Measurements from ENCODE around the gene GRAP2.
A peak's percentile ranks its signal among the peaks of the same experiment; 100 is the strongest.
"Not testable (repeated sequence)": the region's sequence is repeated elsewhere in the genome, so short reads cannot be mapped to it uniquely, and the experiment has no call there.

Gene GRAP2

DNA sequence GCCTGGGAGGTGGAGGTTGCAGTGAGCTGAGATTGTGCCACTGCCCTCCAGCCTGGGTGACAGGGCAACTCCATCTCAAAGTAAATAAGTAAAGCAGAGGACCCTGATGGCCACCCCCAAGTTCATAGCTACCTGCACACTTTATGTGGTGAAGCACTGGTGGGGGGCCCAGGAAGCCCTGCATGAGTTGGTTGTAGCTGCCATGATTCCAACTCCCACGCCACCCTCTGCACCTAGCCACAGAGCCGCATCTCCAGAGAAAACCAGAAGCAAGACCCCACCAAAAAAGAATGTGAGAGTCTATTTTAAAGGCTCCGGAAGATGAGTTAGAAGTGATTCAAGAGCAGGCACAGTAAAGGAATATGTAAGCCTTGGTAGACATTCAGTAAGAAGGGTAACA is 38.9 kb downstream of the GRAP2 start:
- DNase-seq: no peak
- in situ Hi-C loops (cut with MboI; ENCODE audit: low pct_unique_long_range_greater_than_20kb, low sequenced_read_pairs): no loop called here

DNA sequence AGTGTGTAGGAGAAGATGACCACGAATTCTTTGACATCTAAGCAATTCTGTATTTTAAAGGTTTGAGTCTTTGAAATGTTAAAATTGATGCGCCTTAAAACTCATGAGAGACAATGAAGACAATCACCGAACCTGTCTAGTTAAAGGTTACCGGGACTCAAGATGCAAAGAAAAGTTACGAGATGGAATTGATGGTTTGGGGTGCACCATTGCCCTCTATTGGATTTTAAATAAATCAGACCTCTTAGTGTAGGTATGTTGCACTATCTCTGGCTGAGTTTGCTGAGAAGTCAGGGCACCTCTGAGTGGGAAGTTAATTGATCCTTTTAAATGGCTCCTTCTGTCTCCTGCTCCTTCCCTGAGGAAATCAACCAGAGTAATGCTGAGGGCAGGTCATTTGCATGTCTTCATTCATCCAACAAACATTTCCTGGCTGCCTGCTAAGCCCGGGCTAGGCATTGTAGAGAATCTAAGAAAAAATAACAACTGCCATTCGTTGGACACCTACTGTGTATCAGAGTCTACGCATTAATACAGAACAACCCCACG is 39.9 kb downstream of the GRAP2 start:
- no peak for DNase-seq
- in situ Hi-C loops (cut with MboI; ENCODE audit: low pct_unique_long_range_greater_than_20kb, low sequenced_read_pairs): no loop called here

DNA sequence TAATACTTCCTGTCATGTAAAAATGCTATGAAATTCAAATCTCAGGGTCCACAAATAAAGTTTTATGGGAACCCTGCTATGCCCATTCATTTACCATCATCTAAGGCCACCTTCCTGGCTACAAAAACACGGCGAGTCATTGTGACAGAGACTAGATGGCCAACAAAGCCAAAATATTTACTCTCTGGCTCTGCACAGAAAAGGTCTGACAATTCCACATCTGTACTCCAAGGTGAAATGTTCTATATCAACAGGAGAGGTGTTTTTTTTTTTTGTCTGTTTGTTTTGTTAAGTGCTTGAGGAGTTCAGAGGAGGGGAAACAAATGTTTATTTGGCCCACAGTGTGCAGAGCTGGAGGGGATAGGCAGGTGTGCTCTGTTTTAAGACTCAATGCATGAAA is 40.7 kb downstream of the GRAP2 start:
- DNase-seq: no peak
- in situ Hi-C loops (cut with MboI; ENCODE audit: low pct_unique_long_range_greater_than_20kb, low sequenced_read_pairs): no loop called here

DNA sequence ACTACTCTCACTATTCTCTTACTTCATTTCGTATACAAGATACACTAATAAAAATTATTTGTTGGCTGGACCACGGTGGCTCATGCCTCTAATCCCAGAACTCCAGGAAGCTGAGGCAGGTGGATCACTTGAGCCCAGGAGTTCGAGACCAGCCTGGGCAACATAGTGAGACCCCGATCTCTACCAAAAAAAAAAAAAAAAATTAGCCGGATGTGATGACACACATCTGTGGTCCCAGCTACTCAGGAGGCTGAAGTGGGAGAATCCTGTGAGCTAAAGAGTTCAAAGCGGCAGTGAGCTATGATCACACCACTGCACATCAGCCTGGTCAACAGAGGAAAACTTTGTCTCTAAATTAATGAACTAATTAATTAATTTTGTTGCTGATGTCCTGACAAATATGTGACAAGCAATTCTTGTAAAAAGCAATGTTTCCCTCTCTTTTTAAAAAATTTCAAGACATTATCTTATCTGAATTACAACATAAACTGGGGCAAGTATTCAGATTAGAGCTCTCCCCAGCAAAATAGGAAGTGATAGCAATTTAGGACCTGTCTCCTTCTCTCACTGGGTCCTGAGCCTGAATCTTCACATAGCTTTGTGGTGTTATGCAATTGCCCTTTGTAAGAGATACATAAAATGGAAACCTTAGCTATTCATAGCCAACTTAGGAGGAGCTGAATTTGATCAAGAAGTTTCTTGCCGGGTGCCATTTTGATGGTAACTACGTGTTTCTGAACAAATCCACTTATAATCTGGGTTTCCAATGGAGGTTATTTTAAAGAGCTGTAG is 41.8 kb downstream of the GRAP2 start:
- DNase-seq: no peak
- in situ Hi-C loops (cut with MboI; ENCODE audit: low pct_unique_long_range_greater_than_20kb, low sequenced_read_pairs): no loop called here

DNA sequence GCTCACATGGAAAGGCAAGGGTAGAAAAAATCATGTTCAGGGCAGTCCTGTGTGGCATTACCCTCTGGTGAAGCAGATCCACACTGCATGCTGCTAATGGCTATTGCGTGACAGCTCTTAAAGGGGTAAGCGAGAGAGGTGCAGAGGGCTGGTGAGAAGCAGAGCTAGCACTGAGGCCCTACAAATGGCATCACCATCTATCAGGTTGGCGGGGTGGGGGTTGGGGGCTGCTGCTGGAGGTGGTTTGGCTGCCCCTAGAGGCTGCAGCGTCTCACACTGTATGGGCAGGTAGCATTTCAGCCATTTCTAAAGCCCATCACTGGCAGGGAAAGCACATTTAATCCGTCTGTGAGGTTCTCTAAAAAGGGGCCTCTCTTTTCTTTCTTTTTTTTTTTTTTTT is 42.5 kb downstream of the GRAP2 start:
- no peak for DNase-seq
- in situ Hi-C loops (cut with MboI; ENCODE audit: low pct_unique_long_range_greater_than_20kb, low sequenced_read_pairs): no loop called here

DNA sequence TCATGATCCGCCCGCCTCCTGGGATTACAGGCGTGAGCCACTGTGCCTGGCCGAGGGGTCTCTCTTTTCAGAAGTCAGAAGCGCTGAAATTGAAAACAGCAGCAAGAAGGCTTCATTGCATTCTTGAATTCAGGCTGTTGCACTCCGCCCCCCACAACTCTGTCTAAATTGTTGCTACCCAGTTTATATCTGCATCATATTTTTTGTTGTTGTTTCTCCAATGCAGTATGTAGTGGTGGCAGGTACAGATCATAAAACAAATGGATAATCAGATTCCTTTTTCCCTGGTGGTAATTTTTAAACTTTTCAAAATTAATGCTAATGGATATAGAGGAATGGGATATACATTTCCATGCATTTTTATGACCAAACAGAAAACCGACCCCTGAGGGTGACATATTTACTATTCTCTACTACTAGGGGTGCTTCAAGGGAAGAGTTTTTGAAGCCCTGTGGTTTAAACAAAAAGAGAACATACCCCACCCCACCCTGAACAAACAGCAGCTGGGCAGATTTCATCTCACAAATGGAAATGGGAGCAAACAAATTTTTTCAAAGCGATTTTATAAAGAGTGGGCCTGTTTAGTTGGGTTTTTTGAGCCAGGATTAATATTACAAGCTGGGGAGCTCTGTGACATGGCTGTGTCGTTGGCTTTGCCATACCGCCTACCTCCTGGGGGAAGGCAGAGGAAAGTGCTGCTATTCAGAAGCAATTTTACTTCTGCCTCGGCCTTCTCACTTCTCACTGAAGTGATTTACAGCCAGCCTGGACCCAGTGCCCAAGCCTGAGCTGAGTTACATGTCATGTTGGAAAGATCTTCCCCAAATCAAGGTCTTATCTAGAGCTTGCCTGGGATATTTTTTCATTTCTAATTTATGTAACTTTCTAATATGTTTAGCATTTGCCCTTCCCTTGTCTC is 43.3 kb downstream of the GRAP2 start:
- no peak for DNase-seq
- in situ Hi-C loops (cut with MboI; ENCODE audit: low pct_unique_long_range_greater_than_20kb, low sequenced_read_pairs): no loop called here

DNA sequence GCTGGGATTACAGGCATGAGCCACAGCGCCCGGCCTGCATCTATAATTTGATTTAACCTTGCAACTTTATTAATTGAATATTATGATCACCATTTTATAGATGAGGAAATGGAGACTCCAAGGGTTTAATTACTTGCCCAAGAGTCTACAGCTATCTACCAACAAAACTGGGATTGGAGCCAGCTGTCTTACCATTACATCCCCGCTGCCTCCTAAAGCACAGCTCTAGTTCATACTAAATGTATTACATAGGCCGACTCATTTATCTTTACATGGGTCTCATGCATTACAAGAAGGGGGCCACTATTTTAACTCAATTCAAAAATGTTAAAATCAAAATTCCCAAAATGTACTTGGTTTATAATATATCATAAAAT is 45.2 kb downstream of the GRAP2 start:
- DNase-seq: no peak
- in situ Hi-C loops (cut with MboI; ENCODE audit: low pct_unique_long_range_greater_than_20kb, low sequenced_read_pairs): no loop called here

DNA sequence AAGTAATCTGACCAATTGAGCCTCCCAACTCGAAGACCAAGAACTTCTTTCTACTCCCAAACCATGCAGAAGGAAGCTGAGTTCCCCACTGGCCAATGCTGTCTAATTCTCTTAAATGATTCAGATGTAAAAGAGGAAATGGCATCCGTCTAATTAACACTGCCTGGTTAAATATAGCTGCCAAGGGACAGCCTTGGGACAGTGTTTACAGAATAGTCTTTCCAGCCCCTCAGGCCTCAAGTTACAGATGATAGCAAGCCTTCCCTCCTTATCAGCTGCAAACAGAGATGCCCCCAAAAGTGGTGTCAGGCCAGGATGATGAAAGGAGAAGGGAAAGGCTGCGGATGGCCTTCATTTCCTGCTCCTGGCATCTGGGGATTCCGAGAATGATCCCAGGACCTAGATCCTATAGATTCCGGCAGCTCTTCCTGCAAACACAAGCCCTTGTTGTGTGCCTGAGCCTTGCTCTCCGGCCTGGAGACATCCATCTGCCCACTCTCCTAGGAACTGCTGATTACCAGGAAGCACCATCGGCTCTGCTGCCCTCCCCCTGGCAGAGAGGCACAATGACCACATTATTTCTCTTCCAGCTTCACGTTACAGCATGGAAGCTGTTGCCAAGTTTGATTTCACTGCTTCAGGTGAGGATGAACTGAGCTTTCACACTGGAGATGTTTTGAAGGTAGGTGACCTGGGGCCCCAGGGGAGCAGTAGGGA is 45.8 kb downstream of the GRAP2 start:
- peak; percentile 31 for DNase-seq
- in situ Hi-C loops (cut with MboI; ENCODE audit: low pct_unique_long_range_greater_than_20kb, low sequenced_read_pairs): no loop called here

DNA sequence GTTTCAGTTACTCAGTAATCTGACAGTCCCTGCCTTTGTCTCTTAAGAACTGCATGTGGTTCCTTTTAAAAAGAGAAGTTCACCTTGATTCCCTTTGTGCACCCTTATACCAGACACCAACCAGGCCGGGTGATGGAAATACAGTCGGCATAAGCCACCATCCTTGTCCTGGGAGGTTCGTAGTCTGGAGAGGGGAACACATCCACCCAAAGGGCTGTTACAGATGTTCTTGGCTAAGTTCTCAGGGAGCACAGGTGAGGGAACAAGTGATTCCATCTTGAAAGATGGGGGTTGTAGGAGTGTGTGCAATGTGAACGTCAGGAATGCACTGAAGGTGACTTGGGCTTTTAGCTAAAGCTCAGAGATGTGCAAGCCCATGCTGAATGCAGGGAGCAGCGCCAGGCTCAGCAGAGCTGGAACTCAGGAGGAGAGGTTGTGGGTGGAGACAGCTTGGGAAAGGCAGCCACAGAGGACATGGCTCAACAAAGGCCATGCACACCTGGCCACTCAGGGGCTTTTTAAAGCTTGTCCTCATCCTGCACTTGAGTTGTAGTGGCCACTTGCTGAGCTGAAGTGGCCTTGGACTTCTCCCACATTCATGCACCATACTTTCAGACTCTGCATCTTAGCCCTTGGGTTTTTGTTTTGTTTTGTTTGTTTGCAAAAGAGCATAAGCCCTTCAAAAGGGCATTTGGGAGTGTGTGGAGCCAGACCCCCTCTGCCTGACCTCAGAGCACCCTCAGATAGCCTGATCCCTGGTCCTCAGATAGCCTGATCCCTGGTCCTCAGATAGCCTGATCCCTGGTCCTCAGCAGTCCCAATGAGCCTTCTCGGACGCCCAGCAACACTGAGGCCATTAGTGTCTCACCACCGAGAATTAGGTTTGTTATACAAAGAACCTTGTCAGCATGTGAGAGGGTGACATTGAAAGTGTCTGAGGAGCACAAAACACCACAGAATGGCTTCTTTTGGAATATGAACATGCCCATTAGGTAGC is 46.6 kb downstream of the GRAP2 start:
- in situ Hi-C loops (cut with MboI; ENCODE audit: low pct_unique_long_range_greater_than_20kb, low sequenced_read_pairs): no loop called here
- no peak for DNase-seq

DNA sequence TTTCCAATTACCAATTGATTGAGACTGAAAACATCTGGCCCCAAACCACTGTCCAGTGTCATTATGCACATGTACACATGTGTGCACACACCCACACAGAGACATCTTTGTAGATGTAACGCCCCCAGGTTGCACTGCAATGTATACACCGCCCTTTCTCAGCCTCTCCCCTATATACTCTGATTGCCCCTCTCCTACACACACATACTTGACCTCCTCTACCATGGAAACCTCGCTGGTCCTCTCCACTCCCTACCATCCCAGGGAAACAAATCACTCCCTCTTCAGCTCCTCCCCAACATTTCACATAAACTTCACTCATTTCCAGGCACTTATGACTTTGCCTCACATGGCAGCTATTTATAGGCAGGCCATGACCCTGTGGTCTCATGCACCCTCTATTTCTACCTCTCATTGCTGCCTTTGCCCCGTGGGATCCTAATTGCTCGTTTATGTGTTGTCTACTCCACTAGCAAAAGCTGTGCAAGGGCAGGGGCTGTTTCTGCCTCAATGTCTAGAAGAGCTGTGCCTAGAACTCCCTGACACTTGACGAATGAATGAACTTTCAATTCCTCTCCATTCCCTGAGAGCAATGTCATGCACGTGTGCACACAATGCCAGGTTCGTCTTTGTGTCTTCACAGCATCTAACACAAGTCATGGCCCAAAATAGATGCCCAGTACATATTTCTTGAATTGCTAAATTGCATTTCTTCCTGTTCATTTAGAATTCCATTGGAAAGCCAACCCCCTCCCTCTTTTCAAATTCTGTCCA is 49.3 kb downstream of the GRAP2 start:
- in situ Hi-C loops (cut with MboI; ENCODE audit: low pct_unique_long_range_greater_than_20kb, low sequenced_read_pairs): no loop called here
- no peak for DNase-seq

DNA sequence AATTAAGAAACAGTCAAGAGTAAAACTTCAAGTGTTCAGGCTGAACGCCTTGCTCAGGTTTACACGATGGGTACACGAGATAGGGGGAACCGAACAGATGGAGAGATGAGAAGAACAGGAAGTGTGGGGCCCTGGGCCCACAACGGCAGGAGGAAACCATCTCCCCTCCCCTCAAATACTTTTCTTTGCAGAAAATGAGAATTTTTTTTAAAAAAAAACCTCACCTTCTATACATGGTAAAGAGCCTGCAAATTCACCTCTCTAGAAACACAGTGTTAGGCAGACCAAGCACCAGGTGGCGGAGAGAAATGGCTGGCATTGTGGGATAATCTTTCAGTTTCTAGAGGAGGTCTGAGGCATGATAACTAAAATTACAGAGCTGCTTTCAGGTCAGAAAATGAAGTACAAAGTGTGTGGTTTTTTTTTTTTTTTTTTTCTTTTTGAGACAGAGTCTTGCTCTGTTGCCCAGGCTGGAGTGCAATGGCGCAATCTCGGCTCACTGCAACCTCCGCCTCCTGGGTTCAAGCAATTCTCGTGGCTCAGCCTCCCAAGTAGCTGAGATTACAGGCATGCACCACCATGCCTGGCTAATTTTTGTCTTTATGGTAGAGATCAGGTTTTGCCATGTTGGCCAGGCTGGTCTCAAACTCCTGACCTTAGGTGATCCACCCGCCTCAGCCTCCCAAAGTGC is 50.9 kb downstream of the GRAP2 start:
- DNase-seq; in situ Hi-C loops (cut with MboI; ENCODE audit: low pct_unique_long_range_greater_than_20kb, low sequenced_read_pairs): not testable (repeated sequence)

DNA sequence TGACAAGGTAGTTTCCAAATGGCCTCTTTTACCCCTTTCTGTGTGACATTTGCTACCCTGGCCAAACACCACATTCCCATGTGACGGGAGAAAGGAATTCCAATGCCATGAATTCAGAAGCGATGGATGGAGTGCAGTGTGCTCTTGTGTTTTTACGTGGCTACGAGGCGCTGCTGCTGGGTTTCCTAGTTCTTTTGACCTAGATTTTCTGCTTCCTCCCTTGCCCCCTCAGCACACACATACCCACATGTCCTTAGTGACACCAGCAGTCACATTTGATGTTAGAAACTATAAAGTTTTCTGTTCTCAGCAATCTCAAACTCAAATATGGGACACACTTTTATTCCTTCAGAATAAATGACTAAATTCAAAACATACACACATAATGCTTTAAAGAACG is 51.5 kb downstream of the GRAP2 start:
- no peak for DNase-seq
- in situ Hi-C loops (cut with MboI; ENCODE audit: low pct_unique_long_range_greater_than_20kb, low sequenced_read_pairs): no loop called here

DNA sequence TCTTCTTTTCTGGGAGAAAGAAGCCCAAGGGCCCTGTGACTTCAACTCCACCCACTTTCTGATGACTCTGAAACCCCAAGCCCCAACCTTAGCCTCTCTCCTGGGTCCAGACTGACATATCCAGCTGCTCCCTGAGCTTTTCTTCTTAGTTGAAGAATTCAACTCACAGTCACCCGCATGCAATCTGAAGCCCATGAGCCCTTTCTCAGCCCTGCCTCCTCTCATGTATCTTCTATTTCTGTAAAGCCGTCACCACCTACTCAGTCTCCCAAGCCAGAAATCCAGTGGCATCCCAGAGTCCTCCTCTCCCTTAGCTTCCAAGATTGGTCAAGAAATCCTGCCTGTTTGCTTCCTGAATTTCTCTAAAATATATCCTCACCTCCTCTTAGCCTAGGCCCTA is 52.2 kb downstream of the GRAP2 start:
- DNase-seq: no peak
- in situ Hi-C loops (cut with MboI; ENCODE audit: low pct_unique_long_range_greater_than_20kb, low sequenced_read_pairs): no loop called here

DNA sequence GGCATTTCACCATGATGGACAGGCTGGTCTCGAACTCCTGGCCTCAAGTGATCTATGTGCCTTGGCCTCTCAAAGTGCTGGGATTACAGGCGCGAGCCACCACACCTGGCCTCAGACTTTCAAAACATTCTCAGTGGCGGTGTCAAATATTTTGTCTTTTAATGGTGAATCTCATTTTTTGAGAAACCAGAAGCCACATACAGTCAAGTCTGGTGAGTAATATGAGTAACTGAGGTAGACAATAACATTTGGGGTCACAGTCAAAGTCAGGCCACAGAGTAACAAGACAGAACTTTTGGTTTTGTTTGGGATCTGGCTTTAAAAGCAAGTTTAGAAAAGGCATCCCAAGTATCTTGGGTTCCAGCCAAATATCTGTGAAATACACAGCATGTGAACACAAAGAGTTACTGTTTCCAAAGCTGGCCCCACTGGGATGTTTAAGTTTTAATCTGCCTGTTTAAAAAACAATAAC is 53.7 kb downstream of the GRAP2 start:
- in situ Hi-C loops (cut with MboI; ENCODE audit: low pct_unique_long_range_greater_than_20kb, low sequenced_read_pairs): no loop called here
- DNase-seq: no peak

DNA sequence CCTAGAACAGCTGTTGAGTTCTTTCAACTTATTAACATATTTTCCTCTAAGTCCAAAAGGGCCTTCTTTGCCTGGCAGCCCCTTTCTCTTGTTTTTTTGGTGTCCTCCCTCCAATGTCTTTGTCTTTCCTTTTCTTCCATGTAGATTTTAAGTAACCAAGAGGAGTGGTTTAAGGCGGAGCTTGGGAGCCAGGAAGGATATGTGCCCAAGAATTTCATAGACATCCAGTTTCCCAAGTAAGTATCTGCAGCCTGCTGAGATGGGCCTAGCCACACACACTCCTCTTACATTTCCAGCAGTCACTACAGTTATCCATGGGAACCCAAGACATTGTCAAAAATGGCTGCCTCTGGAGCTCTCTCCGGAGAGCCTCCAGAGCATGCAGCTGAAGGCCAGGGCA is 54.8 kb downstream of the GRAP2 start:
- in situ Hi-C loops (cut with MboI; ENCODE audit: low pct_unique_long_range_greater_than_20kb, low sequenced_read_pairs): no loop called here
- no peak for DNase-seq

DNA sequence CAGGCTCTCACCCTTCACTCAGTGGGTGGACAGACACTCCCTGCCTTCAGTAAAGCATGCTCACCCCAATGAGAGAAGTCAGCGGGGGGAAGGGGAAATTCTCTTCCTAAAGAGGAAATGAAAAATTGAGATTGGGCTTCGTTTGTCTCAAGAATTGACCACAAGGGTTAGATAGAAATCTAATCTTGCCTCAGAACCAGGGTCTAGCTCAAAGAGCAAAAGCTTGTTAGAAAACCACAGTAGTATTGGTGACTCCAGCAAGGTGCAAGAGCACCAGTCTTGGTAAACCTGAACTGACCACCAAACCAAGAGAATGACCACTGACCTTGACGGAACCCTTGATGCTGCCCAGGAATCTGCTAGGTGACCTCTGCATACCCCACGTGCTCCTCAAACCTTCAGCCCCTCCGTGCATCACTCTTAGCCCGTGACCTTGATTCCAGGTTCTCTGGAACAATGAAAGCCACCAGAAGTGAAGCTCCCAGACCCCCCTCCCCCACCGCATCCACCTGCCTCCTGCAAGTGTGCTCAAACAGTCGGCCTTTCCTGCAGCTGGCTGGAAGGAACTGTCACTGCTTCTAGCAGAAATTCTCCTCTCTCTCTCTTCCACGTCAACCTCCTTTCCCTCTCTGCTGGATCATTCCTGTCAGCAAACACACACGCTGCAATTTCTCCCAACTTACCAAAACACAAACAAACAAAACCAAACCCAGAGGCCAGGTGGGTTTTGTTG is 56.2 kb downstream of the GRAP2 start:
- in situ Hi-C loops (cut with MboI; ENCODE audit: low pct_unique_long_range_greater_than_20kb, low sequenced_read_pairs): no loop called here
- peak; percentile 49 for DNase-seq
